Activated naive CD8-positive, alpha-beta T cell treated with anti-CD3 and anti-CD28 coated beads, Interleukin-2, amount 50 U/mL, for 24 hours (primary cell): Measurements from ENCODE around the gene ARHGAP32.
A peak's percentile ranks its signal among the peaks of the same experiment; 100 is the strongest.
"Not testable (repeated sequence)": the region's sequence is repeated elsewhere in the genome, so short reads cannot be mapped to it uniquely, and the experiment has no call there.

Source experiments
- ATAC-seq: fragments of 150-1000 bp; cut with Tn5 transposase; one replicate; pipeline ENCODE4 v1.10.0; 2021
- DNase-seq: peaks from one replicate; pipeline ENCODE4 v3.0.0; 2021
- H3K27ac Mint-ChIP-seq: one replicate; pipeline ENCODE4 v1.8.0; 2021; ENCODE audit warnings: mild to moderate bottlenecking, mixed read lengths
- H3K27me3 Mint-ChIP-seq: one replicate; pipeline ENCODE4 v1.8.0; 2021; ENCODE audit warnings: mixed read lengths
- H3K36me3 Mint-ChIP-seq: one replicate; pipeline ENCODE4 v1.8.0; 2021; ENCODE audit warnings: low read depth, mixed read lengths
- H3K4me1 Mint-ChIP-seq: one replicate; pipeline ENCODE4 v1.8.0; 2021; ENCODE audit warnings: mixed read lengths
- H3K4me3 Mint-ChIP-seq: one replicate; pipeline ENCODE4 v1.8.0; 2021; ENCODE audit warnings: mild to moderate bottlenecking, moderate library complexity, mixed read lengths
- H3K9me3 Mint-ChIP-seq: one replicate; pipeline ENCODE4 v1.8.0; 2021; ENCODE audit warnings: mixed read lengths

The ARHGAP32 gene

DNA sequence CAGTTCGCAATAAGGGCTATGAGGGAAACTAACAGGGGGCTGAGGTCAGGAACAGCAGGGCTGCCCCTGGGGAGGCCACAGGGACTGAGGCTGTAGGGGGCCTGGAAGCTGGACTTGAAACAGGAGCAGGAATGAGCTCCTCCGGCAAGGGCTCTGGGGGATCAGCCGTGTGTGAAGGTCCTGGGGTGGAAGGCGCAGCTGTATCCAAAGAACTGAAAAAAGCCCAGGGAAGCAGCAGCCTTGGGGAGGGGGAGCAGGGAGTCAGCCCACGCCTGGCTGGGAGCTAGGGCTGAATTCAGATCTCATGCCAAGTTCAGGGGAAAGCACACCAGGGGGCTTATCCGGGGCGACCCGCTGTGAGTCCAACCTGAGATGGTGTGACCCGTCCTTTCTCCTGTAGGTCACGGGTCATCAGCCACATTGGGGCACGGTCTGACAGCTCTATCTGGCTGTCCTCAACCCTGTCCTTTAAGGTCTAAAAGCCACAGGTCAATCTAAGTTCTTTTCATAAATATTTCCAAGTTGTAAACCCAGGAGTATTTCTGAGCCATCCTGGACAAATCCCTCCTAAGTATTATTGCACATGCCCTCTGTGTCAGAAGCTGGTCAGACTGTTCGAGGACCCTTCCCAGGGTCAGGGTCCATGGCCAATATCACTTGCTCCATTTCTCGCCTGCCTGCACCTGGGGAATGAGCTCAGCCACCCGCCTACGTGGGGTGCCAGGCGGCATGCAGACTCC lies 267.4 kb downstream of the ARHGAP32 start:
- ATAC-seq: no peak
- H3K4me3 Mint-ChIP-seq: no peak overlapping the region
- H3K27ac Mint-ChIP-seq: no peak overlapping the region
- H3K27me3 Mint-ChIP-seq: peaks cover 7% of the 10 kb centered on the region
- no peak for DNase-seq
- H3K36me3 Mint-ChIP-seq: no peaks in the 10 kb centered on the region
- no peaks in the 10 kb centered on the region for H3K9me3 Mint-ChIP-seq
- peaks cover 16% of the 10 kb centered on the region for H3K4me1 Mint-ChIP-seq

DNA sequence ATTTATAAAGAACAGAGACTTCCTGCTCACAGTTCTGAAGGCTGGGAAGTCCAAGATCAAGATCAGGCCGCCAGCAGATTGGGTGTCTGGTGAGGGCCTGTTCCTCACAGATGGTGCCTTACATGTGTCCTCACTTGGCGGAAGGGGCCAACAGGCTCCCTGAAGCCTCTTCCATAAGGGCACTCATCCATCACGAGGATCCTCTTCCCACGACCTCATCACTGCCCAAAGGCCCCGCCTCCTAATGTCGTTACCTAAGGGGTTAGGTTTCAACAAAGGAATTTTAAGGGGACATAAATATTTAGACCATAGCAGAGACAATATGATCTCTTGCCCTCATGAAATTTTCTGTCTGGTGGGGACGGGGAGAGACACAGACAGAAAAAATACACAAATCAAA lies 268.0 kb downstream of the ARHGAP32 start:
- Mint-ChIP-seq H3K36me3 (no peaks in the 10 kb centered on the region), H3K27ac (no peak overlapping the region), H3K9me3 (no peaks in the 10 kb centered on the region), H3K27me3 (peaks cover 6% of the 10 kb centered on the region), H3K4me1 (peaks cover 13% of the 10 kb centered on the region), H3K4me3 (no peak overlapping the region)
- DNase-seq: no peak
- ATAC-seq: no peak

DNA sequence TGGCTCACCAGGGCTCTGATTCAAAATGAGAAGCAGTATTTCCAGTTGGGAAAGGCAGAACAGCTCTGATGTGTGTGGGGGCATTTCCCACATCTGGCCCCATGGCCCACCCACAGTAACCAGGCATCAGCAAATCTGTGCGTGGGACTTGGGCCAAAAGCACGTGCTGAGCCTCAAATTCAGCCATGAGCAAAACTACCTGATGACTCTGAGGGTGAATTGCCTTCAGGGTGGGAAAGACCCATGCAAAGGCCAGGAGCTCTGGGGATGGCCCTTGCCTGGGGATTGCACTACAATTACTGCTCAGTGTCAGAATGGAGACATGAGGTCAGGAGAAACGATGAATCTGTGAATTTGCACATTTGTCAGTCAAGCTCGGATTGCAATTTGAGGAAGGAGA lies 270.3 kb downstream of the ARHGAP32 start:
- ATAC-seq (peak; percentile 65), DNase-seq (no peak)
- Mint-ChIP-seq H3K9me3 (no peaks in the 10 kb centered on the region), H3K4me1 (peaks cover 7% of the 10 kb centered on the region), H3K4me3 (no peak overlapping the region), H3K27ac (no peak overlapping the region), H3K36me3 (no peaks in the 10 kb centered on the region), H3K27me3 (peaks cover 9% of the 10 kb centered on the region)

DNA sequence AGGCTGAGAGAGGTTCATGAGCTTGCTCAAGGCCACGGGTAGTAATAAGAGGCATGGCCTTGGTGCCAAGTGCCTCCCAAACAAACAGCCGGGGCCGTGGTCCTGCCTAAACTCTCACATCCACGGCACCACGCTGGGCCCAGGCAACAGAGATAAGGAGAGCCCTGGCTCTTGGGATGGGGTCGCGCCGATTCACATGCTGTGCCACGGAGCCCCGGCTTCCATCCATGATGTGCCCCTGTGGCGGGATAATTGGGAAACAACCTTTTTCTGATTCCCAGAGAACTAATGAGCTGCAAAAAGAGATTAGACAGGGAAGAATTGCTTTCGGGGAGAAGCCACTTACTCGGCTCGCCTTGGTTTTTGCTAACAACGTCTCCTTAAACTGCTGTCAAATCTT lies 271.5 kb downstream of the ARHGAP32 start:
- Mint-ChIP-seq H3K36me3 (no peaks in the 10 kb centered on the region), H3K27ac (no peak overlapping the region), H3K4me1 (peaks cover 7% of the 10 kb centered on the region), H3K4me3 (no peak overlapping the region), H3K27me3 (peaks cover 12% of the 10 kb centered on the region), H3K9me3 (no peaks in the 10 kb centered on the region)
- DNase-seq (no peak), ATAC-seq (no peak)

DNA sequence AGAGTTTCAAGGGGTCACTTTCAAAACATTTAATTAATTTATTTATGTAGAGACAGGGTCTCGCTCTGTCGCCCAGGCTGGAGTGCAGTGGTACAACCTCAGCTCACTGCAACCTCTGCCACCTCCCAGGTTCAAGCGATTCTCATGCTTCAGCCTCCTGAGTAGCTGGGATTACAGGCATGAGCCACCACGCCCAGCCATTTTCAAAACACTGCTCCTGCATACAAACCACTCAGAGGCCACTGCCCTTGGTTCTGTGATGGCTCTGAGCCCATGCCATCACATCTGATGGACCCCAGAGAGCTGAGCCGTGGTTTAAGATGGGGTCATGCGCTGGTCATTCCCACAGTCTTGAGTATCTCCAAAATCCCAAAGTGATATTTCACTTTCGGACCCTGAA lies 272.5 kb downstream of the ARHGAP32 start:
- not testable (repeated sequence) for H3K4me3 Mint-ChIP-seq, H3K9me3 Mint-ChIP-seq, H3K36me3 Mint-ChIP-seq, H3K27ac Mint-ChIP-seq, H3K4me1 Mint-ChIP-seq, ATAC-seq, DNase-seq
- H3K27me3 Mint-ChIP-seq: peaks cover 16% of the 10 kb centered on the region

DNA sequence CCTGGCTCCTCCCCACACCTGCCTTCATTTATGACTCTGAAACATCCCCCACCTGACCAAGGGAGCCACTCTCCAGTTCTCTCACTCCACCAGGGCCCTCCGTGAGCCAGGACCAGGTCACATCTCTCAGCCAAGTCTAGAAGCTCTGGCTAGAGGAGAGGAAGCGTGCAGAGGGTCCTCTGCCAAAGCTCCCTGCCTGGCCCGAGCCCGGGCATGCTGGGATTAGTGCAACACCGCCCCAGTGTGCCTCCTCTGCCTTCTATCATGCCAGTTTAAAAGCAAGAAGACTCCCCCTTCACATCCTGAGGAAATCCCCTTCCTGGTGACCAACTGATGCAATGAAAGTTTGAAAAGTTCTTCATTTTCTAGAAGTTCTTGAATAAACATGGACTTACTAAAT lies 272.9 kb downstream of the ARHGAP32 start:
- Mint-ChIP-seq H3K9me3 (no peaks in the 10 kb centered on the region), H3K4me3 (no peak overlapping the region), H3K27ac (no peak overlapping the region), H3K36me3 (no peaks in the 10 kb centered on the region), H3K4me1 (peaks cover 7% of the 10 kb centered on the region), H3K27me3 (peaks cover 16% of the 10 kb centered on the region)
- no peak for ATAC-seq
- no peak for DNase-seq

DNA sequence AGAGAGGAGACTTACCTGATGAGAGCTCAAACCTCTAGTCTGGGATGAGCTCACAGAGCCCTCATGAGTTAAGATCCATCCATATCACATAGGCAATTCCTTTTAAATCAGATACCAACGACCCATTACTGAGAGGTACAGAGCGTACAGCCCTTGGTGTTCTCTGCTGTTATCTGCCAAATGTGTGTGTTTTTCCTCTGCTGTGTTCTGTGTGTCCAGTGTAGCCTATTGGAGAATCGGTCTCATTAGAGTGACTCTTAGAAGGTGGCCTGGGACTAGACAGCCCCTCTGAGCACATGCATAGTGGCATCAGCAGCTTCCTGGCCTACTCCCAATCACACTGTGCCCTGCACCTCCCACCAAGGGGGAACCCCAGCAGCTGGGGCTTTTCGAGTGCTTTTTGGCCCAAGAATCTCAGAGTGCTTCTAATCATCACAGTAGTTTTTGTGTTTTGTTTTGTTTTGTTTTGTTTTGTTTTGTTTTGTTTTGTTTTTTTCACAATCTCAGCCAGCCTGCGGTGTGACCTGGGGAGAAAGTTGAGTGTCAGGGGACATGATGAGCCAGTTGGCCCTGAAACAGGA lies 274.9 kb downstream of the ARHGAP32 start:
- Mint-ChIP-seq H3K36me3 (no peaks in the 10 kb centered on the region), H3K27ac (no peak overlapping the region), H3K4me3 (no peak overlapping the region)

DNA sequence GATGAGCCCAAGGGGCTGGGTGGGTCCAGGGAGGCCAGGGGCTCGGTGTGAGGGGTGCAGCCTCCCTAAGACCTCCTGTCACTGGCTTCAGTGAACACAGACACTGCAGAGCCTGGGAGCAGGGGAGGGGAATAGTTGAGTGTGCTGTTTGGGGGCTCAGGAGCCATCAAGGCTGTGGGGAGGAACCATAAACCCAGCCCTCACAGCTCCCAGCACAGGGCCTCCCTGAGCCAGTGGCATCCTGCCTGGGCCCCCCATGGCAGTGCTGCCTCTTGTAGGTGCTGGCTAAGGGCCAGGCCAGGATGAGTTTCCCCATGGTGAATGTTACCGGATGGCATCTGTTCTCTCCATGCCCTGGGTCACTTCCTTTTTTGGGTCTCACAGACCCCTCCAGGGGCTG lies 275.4 kb downstream of the ARHGAP32 start:
- H3K9me3 Mint-ChIP-seq: no peaks in the 10 kb centered on the region
- H3K4me3 Mint-ChIP-seq: no peak overlapping the region
- no peak overlapping the region for H3K27ac Mint-ChIP-seq
- DNase-seq (no peak), ATAC-seq (no peak)
- H3K4me1 Mint-ChIP-seq: peaks cover 4% of the 10 kb centered on the region
- H3K36me3 Mint-ChIP-seq: no peaks in the 10 kb centered on the region
- peaks cover 19% of the 10 kb centered on the region for H3K27me3 Mint-ChIP-seq

More for the DNA sequence above, 274.9 kb downstream of the ARHGAP32 start:
- Mint-ChIP-seq H3K4me1 (peaks cover 7% of the 10 kb centered on the region), H3K9me3 (no peaks in the 10 kb centered on the region), H3K27me3 (peaks cover 17% of the 10 kb centered on the region)
- DNase-seq (no peak), ATAC-seq (no peak)

DNA sequence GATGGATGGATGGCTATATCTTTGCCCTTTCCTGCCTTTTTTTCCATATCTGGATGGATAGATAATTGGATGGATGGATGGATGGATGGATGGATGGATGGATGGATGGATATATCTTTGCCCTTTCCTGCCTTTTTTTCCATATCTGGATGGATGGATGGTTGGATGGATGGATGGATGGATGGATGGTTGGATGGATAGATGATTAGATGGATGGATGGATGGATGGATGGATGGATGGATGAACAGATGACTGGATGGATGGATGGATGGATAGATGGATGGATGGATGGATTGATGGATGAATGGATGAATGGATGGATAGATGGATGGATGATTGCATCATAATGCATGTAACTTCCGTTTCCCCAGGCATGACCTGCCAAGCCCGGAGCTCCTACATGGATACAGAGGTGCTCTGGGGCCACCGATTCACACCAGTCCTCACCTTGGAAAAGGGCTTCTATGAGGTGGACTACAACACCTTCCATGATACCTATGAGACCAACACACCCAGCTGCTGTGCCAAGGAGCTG lies 276.0 kb downstream of the ARHGAP32 start:
- DNase-seq (no peak), ATAC-seq (no peak)
- peaks cover 4% of the 10 kb centered on the region for H3K4me1 Mint-ChIP-seq
- H3K9me3 Mint-ChIP-seq: no peaks in the 10 kb centered on the region
- H3K4me3 Mint-ChIP-seq: no peak overlapping the region
- H3K36me3 Mint-ChIP-seq: no peaks in the 10 kb centered on the region
- peaks cover 21% of the 10 kb centered on the region for H3K27me3 Mint-ChIP-seq
- no peak overlapping the region for H3K27ac Mint-ChIP-seq

DNA sequence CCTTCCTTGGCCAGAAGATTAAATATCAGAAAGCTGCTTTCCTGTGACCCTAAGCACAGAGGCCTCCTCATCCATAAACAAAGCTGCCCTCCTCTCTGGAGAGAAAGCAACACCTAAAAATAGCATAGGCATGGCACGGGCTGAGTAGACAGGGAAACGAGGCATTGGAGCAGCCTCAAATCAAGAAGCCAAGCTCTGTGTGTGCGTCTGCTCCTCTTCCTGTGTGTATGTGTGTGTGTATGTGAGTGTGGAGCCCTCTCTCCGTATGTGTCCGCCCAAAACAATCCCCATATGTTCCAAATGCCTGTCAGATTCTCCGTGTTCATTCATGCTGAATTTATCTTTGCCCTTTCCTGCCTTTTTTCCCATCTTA lies 277.0 kb downstream of the ARHGAP32 start:
- peaks cover 23% of the 10 kb centered on the region for H3K27me3 Mint-ChIP-seq
- no peaks in the 10 kb centered on the region for H3K36me3 Mint-ChIP-seq
- no peak for ATAC-seq
- no peak for DNase-seq
- no peaks in the 10 kb centered on the region for H3K9me3 Mint-ChIP-seq
- H3K4me3 Mint-ChIP-seq: no peak overlapping the region
- peaks cover 4% of the 10 kb centered on the region for H3K4me1 Mint-ChIP-seq
- no peak overlapping the region for H3K27ac Mint-ChIP-seq
